Measurements from ENCODE around the gene MGAT4A.
"Not testable (repeated sequence)": the region's sequence is repeated elsewhere in the genome, so short reads cannot be mapped to it uniquely, and the experiment has no call there.

Gene MGAT4A

GRCh38 chr2:98734823-98735260 lies 3.9 kb upstream of the MGAT4A start:
- Histone ChIP-seq H3K4me1 (ENCODE audit: control insufficient read depth, insufficient read depth, low read length) (peaks cover 5% of the 10 kb centered on the region), H3K27me3 (ENCODE audit: control insufficient read depth, insufficient read depth, low read length) (no peaks in the 10 kb centered on the region), H3K4me3 (ENCODE audit: low read length) (no peak overlapping the region), H3K9ac (ENCODE audit: low read length) (no peak overlapping the region), H3K36me3 (ENCODE audit: control insufficient read depth, insufficient read depth, low read length) (no peaks in the 10 kb centered on the region), H3K27ac (ENCODE audit: low read depth, low read length) (no peak overlapping the region)

DNA sequence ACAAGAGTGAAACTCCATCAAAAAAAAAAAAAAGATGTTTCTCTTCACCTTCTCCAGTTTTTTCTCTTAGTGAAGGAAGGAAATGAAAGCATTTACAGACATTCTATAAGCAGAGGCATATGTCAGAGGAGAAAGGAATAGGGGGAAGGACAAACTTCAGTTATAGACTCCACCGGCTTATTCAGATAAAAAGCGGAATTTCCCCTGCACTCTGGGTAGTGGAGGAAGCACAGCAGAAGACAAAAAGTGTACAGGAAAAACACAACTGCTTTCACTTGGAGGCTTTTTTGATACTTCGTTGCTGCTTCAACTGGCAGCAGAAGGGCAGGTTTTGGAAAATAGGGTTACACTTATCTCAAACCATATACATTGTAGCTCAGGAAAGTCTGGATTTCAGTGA lies 3.2 kb upstream of the MGAT4A start:
- peaks cover 5% of the 10 kb centered on the region for H3K4me1 ChIP-seq (ENCODE audit: control insufficient read depth, insufficient read depth, low read length)
- no peak overlapping the region for H3K4me3 ChIP-seq (ENCODE audit: low read length)
- no peak overlapping the region for H3K9ac ChIP-seq (ENCODE audit: low read length)
- no peaks in the 10 kb centered on the region for H3K36me3 ChIP-seq (ENCODE audit: control insufficient read depth, insufficient read depth, low read length)
- no peak overlapping the region for H3K27ac ChIP-seq (ENCODE audit: low read depth, low read length)
- no peaks in the 10 kb centered on the region for H3K27me3 ChIP-seq (ENCODE audit: control insufficient read depth, insufficient read depth, low read length)

- H3K36me3 ChIP-seq (ENCODE audit: control insufficient read depth, insufficient read depth, low read length), result no peaks in the 10 kb centered on the region
- no peak overlapping the region for H3K27ac ChIP-seq (ENCODE audit: low read depth, low read length)
- peaks cover 5% of the 10 kb centered on the region for H3K4me1 ChIP-seq (ENCODE audit: control insufficient read depth, insufficient read depth, low read length)
- peak overlapping the region; percentile 75 for H3K4me3 ChIP-seq (ENCODE audit: low read length)
- H3K27me3 ChIP-seq (ENCODE audit: control insufficient read depth, insufficient read depth, low read length), result no peaks in the 10 kb centered on the region
- H3K9ac ChIP-seq (ENCODE audit: low read length), result no peak overlapping the region
These were observed 1.6 kb upstream of the MGAT4A start for GRCh38 chr2:98732430-98733051.

GRCh38 chr2:98731894-98732349 lies 990 bp upstream of the MGAT4A start:
- H3K4me3 ChIP-seq (ENCODE audit: low read length), result peak overlapping the region; percentile 75
- peak overlapping the region; percentile 43 for H3K9ac ChIP-seq (ENCODE audit: low read length)
- no peaks in the 10 kb centered on the region for H3K27me3 ChIP-seq (ENCODE audit: control insufficient read depth, insufficient read depth, low read length)
- H3K36me3 ChIP-seq (ENCODE audit: control insufficient read depth, insufficient read depth, low read length), result no peaks in the 10 kb centered on the region
- H3K27ac ChIP-seq (ENCODE audit: low read depth, low read length), result peak overlapping the region; percentile 66
- peaks cover 5% of the 10 kb centered on the region for H3K4me1 ChIP-seq (ENCODE audit: control insufficient read depth, insufficient read depth, low read length)

- no peaks in the 10 kb centered on the region for H3K27me3 ChIP-seq (ENCODE audit: control insufficient read depth, insufficient read depth, low read length)
- no peak overlapping the region for H3K9ac ChIP-seq (ENCODE audit: low read length)
- peaks cover 5% of the 10 kb centered on the region for H3K4me1 ChIP-seq (ENCODE audit: control insufficient read depth, insufficient read depth, low read length)
- H3K27ac ChIP-seq (ENCODE audit: low read depth, low read length), result peak overlapping the region; percentile 42
- no peaks in the 10 kb centered on the region for H3K36me3 ChIP-seq (ENCODE audit: control insufficient read depth, insufficient read depth, low read length)
- H3K4me3 ChIP-seq (ENCODE audit: low read length), result peak overlapping the region; percentile 75
These were observed 258 bp downstream of the MGAT4A start for GRCh38 chr2:98730707-98731040.

- no peaks in the 10 kb centered on the region for H3K36me3 ChIP-seq (ENCODE audit: control insufficient read depth, insufficient read depth, low read length)
- H3K4me1 ChIP-seq (ENCODE audit: control insufficient read depth, insufficient read depth, low read length), result peaks cover 5% of the 10 kb centered on the region
- peak overlapping the region; percentile 75 for H3K4me3 ChIP-seq (ENCODE audit: low read length)
- H3K27me3 ChIP-seq (ENCODE audit: control insufficient read depth, insufficient read depth, low read length), result no peaks in the 10 kb centered on the region
- peak overlapping the region; percentile 42 for H3K27ac ChIP-seq (ENCODE audit: low read depth, low read length)
- H3K9ac ChIP-seq (ENCODE audit: low read length), result peak overlapping the region; percentile 38
These were observed 752 bp downstream of the MGAT4A start for GRCh38 chr2:98730053-98730706.

- H3K9ac ChIP-seq (ENCODE audit: low read length), result peak overlapping the region; percentile 38
- H3K27ac ChIP-seq (ENCODE audit: low read depth, low read length), result peak overlapping the region; percentile 42
- H3K4me3 ChIP-seq (ENCODE audit: low read length), result peak overlapping the region; percentile 75
- H3K36me3 ChIP-seq (ENCODE audit: control insufficient read depth, insufficient read depth, low read length), result no peaks in the 10 kb centered on the region
- H3K4me1 ChIP-seq (ENCODE audit: control insufficient read depth, insufficient read depth, low read length), result peaks cover 5% of the 10 kb centered on the region
- H3K27me3 ChIP-seq (ENCODE audit: control insufficient read depth, insufficient read depth, low read length), result no peaks in the 10 kb centered on the region
These were observed 1.3 kb downstream of the MGAT4A start for GRCh38 chr2:98729652-98730051.

- H3K4me1 ChIP-seq (ENCODE audit: control insufficient read depth, insufficient read depth, low read length); H3K4me3 ChIP-seq (ENCODE audit: low read length); H3K27ac ChIP-seq (ENCODE audit: low read depth, low read length); H3K9ac ChIP-seq (ENCODE audit: low read length); H3K36me3 ChIP-seq (ENCODE audit: control insufficient read depth, insufficient read depth, low read length); H3K27me3 ChIP-seq (ENCODE audit: control insufficient read depth, insufficient read depth, low read length): not testable (repeated sequence)
These were observed 2.7 kb downstream of the MGAT4A start for GRCh38 chr2:98728088-98728718.

DNA sequence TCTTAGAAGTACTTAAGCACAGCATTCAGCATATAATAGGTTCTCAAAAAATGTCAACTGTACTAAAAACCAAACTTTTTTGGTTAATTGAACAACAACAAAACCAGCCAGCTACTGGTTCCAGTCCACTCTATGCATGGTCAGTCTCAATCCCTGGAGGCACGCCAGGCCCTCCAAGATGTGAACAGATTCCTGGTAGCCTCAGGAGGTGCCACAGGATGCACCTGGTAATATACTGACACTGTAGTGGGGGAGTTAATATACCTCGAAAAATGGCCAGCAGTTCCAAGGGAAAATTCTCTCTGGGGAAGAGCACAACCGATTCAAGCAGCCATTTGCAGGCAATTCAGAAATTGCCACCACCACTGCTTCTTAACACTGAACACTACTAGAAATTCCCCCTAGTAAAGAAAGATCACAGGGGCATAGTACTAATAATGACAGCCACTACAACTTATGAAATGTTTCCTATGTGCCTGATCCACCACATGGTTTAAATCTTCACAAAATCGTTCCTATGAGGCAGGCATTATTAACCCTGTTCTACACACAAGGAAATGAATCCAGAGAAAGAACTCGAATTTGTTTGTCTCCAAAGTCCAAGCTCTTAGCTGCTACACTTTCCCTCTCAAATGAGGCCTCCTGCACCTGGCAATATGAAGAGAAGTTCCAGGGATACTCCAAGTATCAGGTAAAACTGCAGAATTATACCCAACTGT lies 3.4 kb downstream of the MGAT4A start:
- H3K36me3 ChIP-seq (ENCODE audit: control insufficient read depth, insufficient read depth, low read length), result no peaks in the 10 kb centered on the region
- no peak overlapping the region for H3K9ac ChIP-seq (ENCODE audit: low read length)
- no peak overlapping the region for H3K4me3 ChIP-seq (ENCODE audit: low read length)
- no peaks in the 10 kb centered on the region for H3K27me3 ChIP-seq (ENCODE audit: control insufficient read depth, insufficient read depth, low read length)
- H3K27ac ChIP-seq (ENCODE audit: low read depth, low read length), result no peak overlapping the region
- H3K4me1 ChIP-seq (ENCODE audit: control insufficient read depth, insufficient read depth, low read length), result peaks cover 5% of the 10 kb centered on the region

- Histone ChIP-seq H3K4me3 (ENCODE audit: low read length) (no peak overlapping the region), H3K9ac (ENCODE audit: low read length) (no peak overlapping the region), H3K27me3 (ENCODE audit: control insufficient read depth, insufficient read depth, low read length) (no peaks in the 10 kb centered on the region), H3K4me1 (ENCODE audit: control insufficient read depth, insufficient read depth, low read length) (peaks cover 2% of the 10 kb centered on the region), H3K36me3 (ENCODE audit: control insufficient read depth, insufficient read depth, low read length) (no peaks in the 10 kb centered on the region), H3K27ac (ENCODE audit: low read depth, low read length) (no peak overlapping the region)
These were observed 4.1 kb downstream of the MGAT4A start for GRCh38 chr2:98726735-98727368.

GRCh38 chr2:98726205-98726604 lies 4.7 kb downstream of the MGAT4A start:
- H3K27me3 ChIP-seq (ENCODE audit: control insufficient read depth, insufficient read depth, low read length), result no peaks in the 10 kb centered on the region
- H3K9ac ChIP-seq (ENCODE audit: low read length), result no peak overlapping the region
- H3K4me3 ChIP-seq (ENCODE audit: low read length), result peak overlapping the region; percentile 17
- no peak overlapping the region for H3K27ac ChIP-seq (ENCODE audit: low read depth, low read length)
- H3K36me3 ChIP-seq (ENCODE audit: control insufficient read depth, insufficient read depth, low read length), result no peaks in the 10 kb centered on the region
- no peaks in the 10 kb centered on the region for H3K4me1 ChIP-seq (ENCODE audit: control insufficient read depth, insufficient read depth, low read length)

DNA sequence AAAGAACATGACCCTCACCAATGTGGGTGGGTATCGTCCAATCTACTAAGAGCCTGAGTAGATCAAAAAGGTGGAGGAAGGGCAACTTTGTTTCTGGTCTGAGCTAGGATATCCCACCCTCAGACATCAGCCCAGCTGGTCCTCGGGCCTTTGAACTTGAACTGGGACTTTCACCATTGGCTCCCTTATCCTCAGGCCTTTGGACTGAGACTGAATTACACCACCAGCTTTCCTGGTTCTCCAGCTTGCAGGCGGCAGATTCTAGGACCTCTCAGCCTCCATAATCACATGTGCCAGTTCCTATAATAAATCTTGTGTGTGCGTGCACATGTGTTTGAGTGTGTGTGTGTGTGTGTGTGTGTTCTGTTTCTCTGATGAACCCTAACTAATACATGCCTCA lies 10.6 kb downstream of the MGAT4A start:
- no peak overlapping the region for H3K27ac ChIP-seq (ENCODE audit: low read depth, low read length)
- H3K36me3 ChIP-seq (ENCODE audit: control insufficient read depth, insufficient read depth, low read length), result peaks cover 3% of the 10 kb centered on the region
- H3K4me3 ChIP-seq (ENCODE audit: low read length), result no peak overlapping the region
- H3K4me1 ChIP-seq (ENCODE audit: control insufficient read depth, insufficient read depth, low read length), result no peaks in the 10 kb centered on the region
- H3K27me3 ChIP-seq (ENCODE audit: control insufficient read depth, insufficient read depth, low read length), result no peaks in the 10 kb centered on the region
- no peak overlapping the region for H3K9ac ChIP-seq (ENCODE audit: low read length)
